NT2/D1 (cell line): ENCODE data around the gene RGS12.

Source experiments
- SUZ12 ChIP-seq: IDR thresholded peaks from 2 replicates; pipeline ENCODE4 v1.6.1; 2011; ENCODE audit not compliant: insufficient read length, insufficient read depth; ENCODE audit errors: extremely low read depth
- YY1 ChIP-seq: IDR thresholded peaks from 2 replicates; pipeline ENCODE4 v1.6.1; 2011; ENCODE audit not compliant: insufficient read length, insufficient read depth

- TF ChIP-seq YY1 (no peak), SUZ12 (no peak)
Measured at GRCh38 chr4:3334316-3334715, 41.5 kb downstream of the RGS12 start.
